Measurements from ENCODE around the gene TAF6L. TPM values are rescaled to one million over a fixed set of nuclear protein-coding genes. Genes with fewer than 3 reads are reported as not detected.
A peak's percentile ranks its signal among the peaks of the same experiment; 100 is the strongest.

Gene TAF6L
- polyA plus RNA-seq, 1 donor (not counting 4 experiments of a cell fraction or from before 2014, with no cell fraction given): 14.7 TPM

DNA sequence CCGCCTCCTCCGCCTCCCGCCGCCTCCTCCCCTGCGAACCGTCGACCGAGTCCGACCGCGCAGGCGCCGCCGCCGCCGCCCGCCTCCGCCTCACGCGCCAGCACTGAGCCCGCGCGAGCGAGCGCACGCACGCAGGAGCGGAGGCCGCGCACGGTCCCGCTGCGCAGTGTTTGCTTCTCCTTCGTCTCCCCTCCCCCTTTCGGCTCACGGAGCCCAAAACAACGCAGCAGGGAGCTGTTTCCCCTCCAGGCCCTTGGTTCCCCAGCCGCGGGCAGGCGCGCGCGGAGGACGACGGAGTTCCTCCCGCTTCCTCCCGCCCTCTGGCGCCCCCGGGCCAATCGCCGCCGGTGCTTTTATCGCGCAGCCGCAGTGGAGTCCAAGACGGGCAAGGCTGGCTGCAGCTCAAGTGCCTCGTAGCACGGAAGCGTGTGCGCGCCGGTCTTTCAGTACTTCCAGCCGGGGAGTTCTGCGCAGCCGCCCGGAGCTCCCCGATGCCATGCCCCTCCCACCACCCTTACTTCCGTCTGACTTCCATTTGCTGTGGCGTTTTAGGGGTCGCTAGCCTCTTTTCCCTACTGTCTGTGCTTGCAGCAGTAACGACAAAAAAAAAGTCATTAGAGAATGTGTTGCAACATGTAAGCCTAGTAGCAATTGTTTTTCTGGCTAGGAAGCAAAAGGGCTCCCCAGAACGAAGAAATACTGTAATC, 43.9 kb upstream of the TAF6L start, which contains the start of gene HNRNPUL2:
TSS of gene HNRNPUL2 (minus strand) at position 293 of the 707 bp plus-strand sequence. CDS start 301 bp downstream, outside the sequence.
- Histone ChIP-seq H3K79me2 (ENCODE audit: control insufficient read depth, insufficient read depth, low read length) (peaks cover 74% of the 10 kb centered on the region), H3K9me1 (ENCODE audit: control insufficient read depth, extremely low read depth, insufficient read depth, low read length) (no peaks in the 10 kb centered on the region), H3K4me1 (ENCODE audit: control insufficient read depth, extremely low read depth, insufficient read depth, low read length) (peaks cover 26% of the 10 kb centered on the region), H2AFZ (ENCODE audit: control insufficient read depth, low read length) (peak within 1 kb of the TSS; percentile 98), H3K36me3 (ENCODE audit: control insufficient read depth in 2 of 2, extremely low read depth in 1 of 2, insufficient read depth in 2 of 2, low read length in 2 of 2) (peaks cover 12 to 22% of the 10 kb centered on the region in 2 experiments), H3K27me3 (ENCODE audit: control insufficient read depth, extremely low read depth, insufficient read depth, low read length) (no peaks in the 10 kb centered on the region), H4K20me1 (ENCODE audit: control insufficient read depth, extremely low read depth, insufficient read depth, low read length) (peaks cover 4% of the 10 kb centered on the region), H3K9me3 (ENCODE audit: control insufficient read depth, low read depth, low read length) (no peaks in the 10 kb centered on the region), H3K9ac (ENCODE audit: control insufficient read depth, extremely low read depth, insufficient read depth, low read length) (peak within 1 kb of the TSS; percentile 94), H3K27ac (ENCODE audit: control insufficient read depth, insufficient read depth, low read length) (peak within 1 kb of the TSS; percentile 87), H3K4me3 (ENCODE audit: control insufficient read depth in 2 of 3, extremely low read depth in 1 of 3, insufficient read depth in 2 of 3, low read depth in 1 of 3, low read length in 3 of 3) (peak within 1 kb of the TSS; percentile 69 to 99 (median 80)), H3K4me2 (ENCODE audit: control insufficient read depth, extremely low read depth, insufficient read depth, low read depth, low read length) (peak within 1 kb of the TSS; percentile 98)
- dilution Hi-C loops (cut with MboI; ENCODE audit: extremely low pct_ligation_motif_present, low sequenced_read_pairs): no loop called here
- DNase-seq (ENCODE audit: low read depth, low spot score) (peak; percentile 89), FAIRE-seq (no peak)
- TF ChIP-seq, protein P1, sequence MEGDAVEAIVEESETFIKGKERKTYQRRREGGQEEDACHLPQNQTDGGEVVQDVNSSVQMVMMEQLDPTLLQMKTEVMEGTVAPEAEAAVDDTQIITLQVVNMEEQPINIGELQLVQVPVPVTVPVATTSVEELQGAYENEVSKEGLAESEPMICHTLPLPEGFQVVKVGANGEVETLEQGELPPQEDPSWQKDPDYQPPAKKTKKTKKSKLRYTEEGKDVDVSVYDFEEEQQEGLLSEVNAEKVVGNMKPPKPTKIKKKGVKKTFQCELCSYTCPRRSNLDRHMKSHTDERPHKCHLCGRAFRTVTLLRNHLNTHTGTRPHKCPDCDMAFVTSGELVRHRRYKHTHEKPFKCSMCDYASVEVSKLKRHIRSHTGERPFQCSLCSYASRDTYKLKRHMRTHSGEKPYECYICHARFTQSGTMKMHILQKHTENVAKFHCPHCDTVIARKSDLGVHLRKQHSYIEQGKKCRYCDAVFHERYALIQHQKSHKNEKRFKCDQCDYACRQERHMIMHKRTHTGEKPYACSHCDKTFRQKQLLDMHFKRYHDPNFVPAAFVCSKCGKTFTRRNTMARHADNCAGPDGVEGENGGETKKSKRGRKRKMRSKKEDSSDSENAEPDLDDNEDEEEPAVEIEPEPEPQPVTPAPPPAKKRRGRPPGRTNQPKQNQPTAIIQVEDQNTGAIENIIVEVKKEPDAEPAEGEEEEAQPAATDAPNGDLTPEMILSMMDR (optimal IDR thresholded peaks at IDR 0.05 in 1 of 3, IDR thresholded peaks at IDR 0.05 in 1 of 3, conservative IDR thresholded peaks at IDR 0.05 in 1 of 3; ENCODE audit: extremely low read depth in 1 of 3, insufficient read depth in 2 of 3, low read length in 3 of 3): no peak
- TF ChIP-seq EZH2 (IDR thresholded peaks at IDR 0.05; ENCODE audit: low read length): no peak

DNA sequence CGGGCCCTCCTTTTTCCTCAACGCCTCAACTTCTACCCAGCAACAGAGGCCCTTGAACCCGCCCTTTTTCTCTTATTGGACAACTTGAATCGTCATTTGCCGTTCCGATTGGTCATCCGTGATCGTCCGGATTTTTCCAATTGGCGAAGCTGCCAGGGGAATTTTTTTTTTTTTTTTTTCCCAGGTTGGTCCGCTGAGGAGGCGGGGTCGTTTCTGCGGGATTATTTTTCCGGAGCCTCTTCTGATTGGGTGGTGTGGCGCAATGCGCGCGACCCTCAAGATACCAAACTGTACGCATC, 43.4 kb upstream of the TAF6L start:
- H3K79me2 ChIP-seq (ENCODE audit: control insufficient read depth, insufficient read depth, low read length): peaks cover 69% of the 10 kb centered on the region
- H3K9me3 ChIP-seq (ENCODE audit: control insufficient read depth, low read depth, low read length): no peaks in the 10 kb centered on the region
- peaks cover 10 to 17% of the 10 kb centered on the region in 2 experiments for H3K36me3 ChIP-seq (ENCODE audit: control insufficient read depth in 2 of 2, extremely low read depth in 1 of 2, insufficient read depth in 2 of 2, low read length in 2 of 2)
- H3K4me2 ChIP-seq (ENCODE audit: control insufficient read depth, extremely low read depth, insufficient read depth, low read depth, low read length): peak overlapping the region; percentile 76
- peak overlapping the region; percentile 69 to 99 (median 80) for H3K4me3 ChIP-seq (ENCODE audit: control insufficient read depth in 2 of 3, extremely low read depth in 1 of 3, insufficient read depth in 2 of 3, low read depth in 1 of 3, low read length in 3 of 3)
- H2AFZ ChIP-seq (ENCODE audit: control insufficient read depth, low read length): peak overlapping the region; percentile 98
- peaks cover 4% of the 10 kb centered on the region for H4K20me1 ChIP-seq (ENCODE audit: control insufficient read depth, extremely low read depth, insufficient read depth, low read length)
- dilution Hi-C loops (cut with MboI; ENCODE audit: extremely low pct_ligation_motif_present, low sequenced_read_pairs): no loop called here
- no peak for TF ChIP-seq EZH2 (IDR thresholded peaks at IDR 0.05; ENCODE audit: low read length)
- TF ChIP-seq, protein P1 (optimal IDR thresholded peaks at IDR 0.05 in 1 of 3, IDR thresholded peaks at IDR 0.05 in 1 of 3, conservative IDR thresholded peaks at IDR 0.05 in 1 of 3; ENCODE audit: extremely low read depth in 1 of 3, insufficient read depth in 2 of 3, low read length in 3 of 3): no peak
- H3K27me3 ChIP-seq (ENCODE audit: control insufficient read depth, extremely low read depth, insufficient read depth, low read length): no peaks in the 10 kb centered on the region
- FAIRE-seq (no peak), DNase-seq (ENCODE audit: low read depth, low spot score) (peak; percentile 69)
- no peaks in the 10 kb centered on the region for H3K9me1 ChIP-seq (ENCODE audit: control insufficient read depth, extremely low read depth, insufficient read depth, low read length)
- peak overlapping the region; percentile 94 for H3K9ac ChIP-seq (ENCODE audit: control insufficient read depth, extremely low read depth, insufficient read depth, low read length)
- H3K4me1 ChIP-seq (ENCODE audit: control insufficient read depth, extremely low read depth, insufficient read depth, low read length): peaks cover 26% of the 10 kb centered on the region
- peak overlapping the region; percentile 87 for H3K27ac ChIP-seq (ENCODE audit: control insufficient read depth, insufficient read depth, low read length)

Measured in keratinocyte (primary cell).